Common myeloid progenitor, CD34-positive (primary cell): ENCODE results near the gene TMPRSS3.
A peak's percentile ranks its signal among the peaks of the same experiment; 100 is the strongest.

Source experiments
- CTCF ChIA-PET: fragments of 350-600 bp; sonication (Branson Sonifier 250); formaldehyde crosslinking; loops from one replicate; lab custom pipeline; 2021; ENCODE audit warnings: antibody characterized with exemption; lab: Charles Lee
- POLR2A ChIA-PET: fragments of 350-600 bp; sonication (Branson Sonifier 250); formaldehyde crosslinking; loops from one replicate; lab custom pipeline; 2021; ENCODE audit warnings: antibody characterized with exemption; lab: Charles Lee
- DNase-seq, 3 donors: peaks; one replicate each; pipeline versions ENCODE4 v3.0.0 to v3.0.0-alpha.2; 2013
- H3K27ac ChIP-seq, 2 experiments: 1 replicate in 1 of 2; 2 replicates in 1 of 2; pipeline ENCODE4 v1.7.0; 2013; ENCODE audit warnings: inconsistent platforms in 2 of 2, low read length in 2 of 2, mild to moderate bottlenecking in 2 of 2, low read depth in 1 of 2, moderate library complexity in 1 of 2; ENCODE audit not compliant: severe bottlenecking in 2 of 2, insufficient read depth in 1 of 2, poor library complexity in 1 of 2
- H3K27me3 ChIP-seq, 5 experiments: replicated peaks in 2 of 5; 1 replicate in 3 of 5; 2 replicates in 2 of 5; pipeline versions ENCODE4 v1.6.1 to v1.7.0; 2013; ENCODE audit warnings: low read length in 4 of 5, mild to moderate bottlenecking in 2 of 5, moderate library complexity in 2 of 5, inconsistent platforms in 1 of 5; ENCODE audit not compliant: insufficient read depth in 5 of 5, control insufficient read depth in 4 of 5
- H3K36me3 ChIP-seq, 4 experiments: 1 replicate in 2 of 4; 2 replicates in 2 of 4; pipeline versions ENCODE4 v1.6.1 to v1.7.0; 2013; ENCODE audit warnings: low read length in 3 of 4, control low read depth in 1 of 4, mild to moderate bottlenecking in 1 of 4; ENCODE audit not compliant: control insufficient read depth in 4 of 4, insufficient read depth in 4 of 4
- H3K4me1 ChIP-seq, 4 experiments: 1 replicate in 3 of 4; 2 replicates in 1 of 4; pipeline versions ENCODE4 v1.6.1 to v1.7.1; 2013; ENCODE audit warnings: low read length in 3 of 4, mild to moderate bottlenecking in 3 of 4, control low read depth in 1 of 4, inconsistent platforms in 1 of 4, moderate library complexity in 1 of 4; ENCODE audit not compliant: control insufficient read depth in 4 of 4, insufficient read depth in 4 of 4; ENCODE audit errors: control extremely low read depth in 1 of 4
- H3K4me3 ChIP-seq, 7 experiments: 1 replicate in 4 of 7; 2 replicates in 3 of 7; pipeline versions ENCODE4 v1.5.1 to v1.7.0; 2013; ENCODE audit warnings: mild to moderate bottlenecking in 7 of 7, low read length in 6 of 7, moderate library complexity in 6 of 7, inconsistent platforms in 2 of 7, low read depth in 2 of 7, control low read depth in 1 of 7; ENCODE audit not compliant: insufficient read depth in 4 of 7, control insufficient read depth in 1 of 7; ENCODE audit errors: extremely low read depth in 1 of 7
- H3K9me3 ChIP-seq, 5 experiments: 1 replicate in 4 of 5; 2 replicates in 1 of 5; pipeline versions ENCODE4 v1.6.1 to v1.7.1; 2013; ENCODE audit warnings: low read length in 4 of 5, mild to moderate bottlenecking in 2 of 5, inconsistent platforms in 1 of 5, low read depth in 1 of 5, moderate library complexity in 1 of 5; ENCODE audit not compliant: control insufficient read depth in 4 of 5, insufficient read depth in 2 of 5; ENCODE audit errors: control extremely low read depth in 1 of 5
- WGBS: methylation state at CpG from one replicate; pipeline ENCODE4 v1.1.5; 2013; ENCODE audit not compliant: insufficient coverage; 5-methylcytosine and 5-hydroxymethylcytosine counted together

The TMPRSS3 gene

DNA sequence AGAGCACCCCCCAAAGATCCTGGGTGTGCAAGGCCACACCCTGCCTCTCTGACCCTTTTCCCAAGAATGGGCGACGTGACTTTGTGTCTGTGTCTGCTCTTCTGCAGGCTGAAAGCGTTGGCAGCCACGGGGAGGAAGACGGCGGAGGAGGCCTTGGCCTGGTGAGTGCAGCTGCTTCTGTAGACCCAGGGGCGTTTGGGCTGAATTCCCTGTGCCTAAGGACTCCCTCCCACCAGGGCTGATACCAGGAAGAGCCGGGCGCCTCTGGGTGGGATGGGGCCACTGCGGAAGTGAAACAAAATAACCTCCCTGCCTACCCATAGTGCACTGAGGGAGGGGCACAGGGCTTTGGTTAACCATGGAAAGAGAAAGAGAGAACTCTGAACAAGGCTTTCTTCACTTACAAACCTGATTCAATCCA lies 10.4 kb upstream of the TMPRSS3 start:
- ChIA-PET CTCF (no interaction called here), POLR2A (interaction anchor here (0.6 kb wide), 1 partner anchor 16 kb away, joined by 3 read pairs; no protein-coding TSS in a partner anchor)
- Histone ChIP-seq H3K9me3 (peaks cover 0 to 9% (median 0%) of the 10 kb centered on the region in 5 experiments), H3K27me3 (no peaks in the 10 kb centered on the region), H3K36me3 (no peaks in the 10 kb centered on the region), H3K4me3 (no peak overlapping the region), H3K27ac (no peak overlapping the region), H3K4me1 (peaks cover 0 to 9% (median 4%) of the 10 kb centered on the region in 4 experiments)
- DNase-seq, result no peak
- 98% methylated on average over 6 of the region's 10 CpGs for WGBS

GRCh38 chr21:42405064-42406013 lies 9.5 kb upstream of the TMPRSS3 start:
- POLR2A ChIA-PET, result no interaction called here
- Histone ChIP-seq H3K36me3 (no peaks in the 10 kb centered on the region), H3K4me1 (peaks cover 0 to 9% (median 4%) of the 10 kb centered on the region in 4 experiments), H3K9me3 (peaks cover 0 to 9% (median 0%) of the 10 kb centered on the region in 5 experiments), H3K27me3 (no peaks in the 10 kb centered on the region), H3K4me3 (no peak overlapping the region), H3K27ac (no peak overlapping the region)
- CTCF ChIA-PET, result interaction anchor here (2.2 kb wide), 1 partner anchor 12 kb away, joined by 9 read pairs; no protein-coding TSS in a partner anchor
- WGBS, result 98% methylated on average over 21 of the region's 23 CpGs
- DNase-seq, result no peak

DNA sequence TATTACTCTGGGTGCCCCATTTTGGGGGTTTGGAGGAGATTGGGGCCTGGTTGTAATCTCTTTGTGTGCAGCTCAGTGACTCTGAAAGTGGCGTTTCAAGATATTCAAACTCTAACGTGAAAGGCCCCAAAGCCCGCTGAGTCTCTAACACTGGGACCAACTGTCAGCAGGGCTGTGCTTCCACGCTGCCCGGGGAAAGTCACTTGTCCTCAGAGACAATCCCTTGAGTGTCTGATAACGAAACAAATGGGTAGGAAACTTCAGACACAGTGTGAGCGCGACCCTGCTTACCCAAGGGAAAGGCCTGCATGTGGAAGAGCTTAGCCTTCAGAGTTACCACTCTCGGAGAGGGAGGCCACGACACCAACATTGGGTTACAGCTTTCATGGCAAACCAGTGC lies 8.7 kb upstream of the TMPRSS3 start:
- H3K4me3 ChIP-seq, result no peak overlapping the region
- peak overlapping the region in 1 of 2 experiments; percentile 14 for H3K27ac ChIP-seq
- ChIA-PET CTCF (interaction anchor here (0.9 to 2.2 kb wide), 3 partner anchors 12 to 37 kb away, joined by 3 to 9 read pairs (median 4); no protein-coding TSS in a partner anchor), POLR2A (no interaction called here)
- WGBS, result 93% methylated on average over 9 of the region's 10 CpGs
- H3K27me3 ChIP-seq, result no peaks in the 10 kb centered on the region
- H3K36me3 ChIP-seq, result no peaks in the 10 kb centered on the region
- H3K4me1 ChIP-seq, result peaks cover 0 to 9% (median 4%) of the 10 kb centered on the region in 4 experiments
- H3K9me3 ChIP-seq, result peaks cover 0 to 9% (median 0%) of the 10 kb centered on the region in 5 experiments
- DNase-seq, result peak in 1 of 3 donors; percentile 44

DNA sequence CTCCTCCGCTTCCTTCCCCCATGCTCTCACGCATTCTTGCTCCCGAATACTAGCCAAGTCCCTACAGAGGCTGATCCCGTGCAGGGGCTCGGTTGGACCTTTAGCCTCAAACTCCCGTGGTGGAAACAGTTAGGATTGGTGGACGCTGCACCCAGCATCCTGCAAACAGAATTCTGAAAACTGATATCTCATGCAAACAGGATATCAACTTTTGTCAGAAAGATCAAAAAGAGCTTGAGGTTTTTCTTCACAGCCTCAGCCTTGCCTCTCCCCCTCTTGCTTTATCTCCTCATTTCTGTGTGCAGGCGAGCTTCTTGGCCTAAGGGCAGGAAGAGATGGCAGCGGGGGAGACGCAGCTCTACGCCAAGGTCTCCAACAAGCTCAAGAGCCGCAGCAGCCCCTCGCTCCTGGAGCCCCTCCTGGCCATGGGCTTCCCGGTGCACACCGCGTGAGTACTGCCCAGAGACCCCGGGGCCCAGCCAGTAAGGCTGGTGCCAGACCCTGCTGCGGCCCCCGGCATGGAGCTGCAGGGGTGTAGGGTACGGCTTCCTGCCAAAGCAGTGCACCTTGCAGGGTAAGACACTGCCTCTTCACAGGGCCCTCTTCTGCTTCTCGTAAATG lies 7.9 kb upstream of the TMPRSS3 start, which contains the start of gene UBASH3A:
Gene UBASH3A, plus strand, starts transcription at position 292 of the 621 bp plus-strand sequence. Its CDS starts 44 bp downstream, at position 336.
- peaks cover 0 to 9% (median 4%) of the 10 kb centered on the region in 4 experiments for H3K4me1 ChIP-seq
- H3K27ac ChIP-seq, result peak within 1 kb of the TSS in 1 of 2 experiments; percentile 14
- H3K4me3 ChIP-seq, result peak within 1 kb of the TSS in 1 of 7 experiments; percentile 1
- WGBS, result 59% methylated on average over 19 of the region's 21 CpGs
- H3K9me3 ChIP-seq, result peaks cover 0 to 9% (median 0%) of the 10 kb centered on the region in 5 experiments
- no peaks in the 10 kb centered on the region for H3K27me3 ChIP-seq
- peak; percentile 40 to 71 (median 54) for DNase-seq
- POLR2A ChIA-PET, result no interaction called here
- no peaks in the 10 kb centered on the region for H3K36me3 ChIP-seq
- CTCF ChIA-PET, result interaction anchor here (0.9 to 2.2 kb wide), 5 partner anchors 9 to 36 kb away, joined by 3 to 9 read pairs (median 4); no protein-coding TSS in a partner anchor

DNA sequence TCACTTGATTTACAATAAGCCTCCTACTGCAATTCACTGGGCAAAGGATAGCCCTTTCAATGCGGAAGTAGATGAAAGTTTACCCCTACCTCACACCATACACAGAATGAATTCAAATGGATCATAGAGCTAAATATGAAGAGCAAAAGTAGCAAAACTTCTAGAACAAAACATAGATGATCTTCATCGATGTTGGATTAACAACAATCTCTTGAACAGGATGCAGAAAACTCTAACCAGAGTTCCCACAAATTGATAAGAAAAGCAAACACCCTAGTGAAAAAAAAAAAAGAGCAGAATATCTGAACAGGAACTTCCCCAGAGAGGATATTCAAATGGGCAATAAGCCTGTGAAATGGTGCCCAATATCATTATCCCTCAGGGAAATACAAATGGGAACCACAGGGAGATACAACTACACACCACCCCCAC lies 6.0 kb upstream of the TMPRSS3 start:
- DNase-seq, result no peak
- no peak overlapping the region for H3K4me3 ChIP-seq
- no peaks in the 10 kb centered on the region for H3K27me3 ChIP-seq
- no CpG with 5 or more reads among the region's 2 CpGs for WGBS
- ChIA-PET CTCF (interaction anchor here (1.2 to 1.6 kb wide), 2 partner anchors 63 to 65 kb away, joined by 3 to 4 read pairs; no protein-coding TSS in a partner anchor), POLR2A (no interaction called here)
- no peaks in the 10 kb centered on the region for H3K36me3 ChIP-seq
- no peak overlapping the region for H3K27ac ChIP-seq
- H3K9me3 ChIP-seq, result peaks cover 0 to 9% (median 0%) of the 10 kb centered on the region in 5 experiments
- H3K4me1 ChIP-seq, result peaks cover 0 to 9% (median 4%) of the 10 kb centered on the region in 4 experiments

DNA sequence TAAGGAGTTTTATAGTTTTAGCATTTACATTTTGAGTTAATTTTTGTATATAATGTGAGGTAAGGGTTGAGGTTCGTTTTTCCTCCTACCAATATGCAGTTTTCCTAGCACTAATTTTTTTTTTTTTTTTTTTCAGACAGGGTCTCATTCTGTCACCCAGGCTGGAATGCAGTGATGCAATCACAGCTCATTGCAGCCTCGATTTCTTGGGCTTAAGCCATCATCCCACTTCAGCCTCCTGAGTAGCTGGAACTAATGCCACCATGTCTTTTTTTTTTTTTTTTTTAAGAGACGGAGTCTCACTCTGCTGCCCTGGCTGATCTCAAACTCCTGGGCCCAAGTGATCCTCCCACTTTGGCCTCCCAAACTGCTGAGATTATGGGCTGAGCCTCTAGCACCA lies 5.3 kb upstream of the TMPRSS3 start:
- WGBS, result 57% methylated on average over 1 of the region's 3 CpGs
- H3K4me3 ChIP-seq, result no peak overlapping the region
- H3K27ac ChIP-seq, result no peak overlapping the region
- CTCF ChIA-PET, result interaction anchor here (1.0 kb wide), 1 partner anchor 22 kb away, joined by 3 read pairs; no protein-coding TSS in a partner anchor
- peaks cover 0 to 9% (median 0%) of the 10 kb centered on the region in 5 experiments for H3K9me3 ChIP-seq
- POLR2A ChIA-PET, result no interaction called here
- no peak for DNase-seq
- no peaks in the 10 kb centered on the region for H3K36me3 ChIP-seq
- H3K4me1 ChIP-seq, result peaks cover 0 to 9% (median 4%) of the 10 kb centered on the region in 4 experiments
- no peaks in the 10 kb centered on the region for H3K27me3 ChIP-seq
